Pancreas (tissue), 10 donors: ENCODE data around the gene RIOK2. TPM values are rescaled to one million over a fixed set of nuclear protein-coding genes. Genes with fewer than 3 reads are reported as not detected.
A peak's percentile ranks its signal among the peaks of the same experiment; 100 is the strongest.

ENCODE experiments used
- ATAC-seq, 4 donors: fragments of 200-7000 bp; cut with Tn5 transposase; one replicate each; pipeline versions ENCODE4 v1.8.0 to v1.9.1; 2020; ENCODE audit warnings: mild to moderate bottlenecking in 4 of 4, moderate library complexity in 4 of 4
- DNase-seq, 6 donors: peaks; one replicate each; pipeline ENCODE4 v3.0.0-alpha.2; 2020
- FAIRE-seq: peaks from 2 replicates; lab custom pipeline; 2012; peaks lifted over from hg19 to GRCh38; lab: Jason Lieb, UNC
- H3K27ac ChIP-seq, 4 donors: fragments of 200-600 bp; sonication (generic); 1 replicate in 3 of 4; 2 replicates in 1 of 4; pipeline versions ENCODE4 v1.5.0 to v1.8.0; 2020
- H3K27me3 ChIP-seq, 4 donors: fragments of 200-600 bp; one replicate each; pipeline ENCODE4 v1.8.0; 2021
- H3K36me3 ChIP-seq, 3 donors: fragments of 200-600 bp; sonication (generic) in 1 of 3; one replicate each; pipeline versions ENCODE4 v1.5.0 to v1.8.0; 2020 to 2021
- H3K4me1 ChIP-seq, 3 donors: fragments of 200-600 bp; one replicate each; pipeline ENCODE4 v1.8.0; 2021
- H3K4me3 ChIP-seq, 4 donors: fragments of 200-600 bp; sonication (generic) in 2 of 4; one replicate each; pipeline versions ENCODE4 v1.5.0 to v1.8.0; 2020 to 2021
- H3K9me3 ChIP-seq, 4 donors: fragments of 200-600 bp; one replicate each; pipeline ENCODE4 v1.8.0; 2021
- CTCF ChIP-seq, 4 donors: fragments of 200-600 bp; sonication (generic) in 3 of 4; IDR thresholded peaks; one replicate each; pipeline versions ENCODE4 v1.5.0 to v1.8.0; 2021; ENCODE audit warnings: antibody characterized with exemption in 4 of 4
- WGBS, 2 donors: extraction: QIAGEN DNeasy Blood & Tissue Kit; methylation state at CpG; one replicate each; pipeline ENCODE4 v1.1.7; 2013; 5-methylcytosine and 5-hydroxymethylcytosine counted together
- intact Hi-C, 3 donors: fragments of 100-400 bp; cut with DNase I; formaldehyde crosslinking; loops; one replicate each; pipeline versions ENCODE4 v1.11.1 to v1.14.2; 2022
- polyA plus RNA-seq, 2 donors: library from polyadenylated mRNA; stranded (reverse); fragments of 200-250 nt; gene quantifications; one replicate each; pipeline ENCODE4 v1.2.3, GENCODE V29; 2013
- total RNA-seq, 6 donors: library from RNA; stranded (reverse); fragmentation: NEBNext Ultra II Directional in 4 of 6; extraction: Animal tissue kit (Norgen Biotek cat#: 25700) in 4 of 6; gene quantifications; one replicate each; pipeline versions ENCODE4 v1.2.1 to v1.2.4, GENCODE V29; 2021 to 2023
- donor health status: healthy with polysubstance abuse.
- donor health status: DM: no; HTN: no; CAD: no; lungs with moderate emphysema.
- donor health status: DM: no; HTN: no; CAD: no.
- donor health status: control.
- donor health status: control.
- donor health status: Bipolar disorder and iron deficiency.
- donor health status: DM: yes; HTN: yes; CAD: no.
- donor health status: DM: no; HTN: no; CAD: no.
- donor health status: DM: no; HTN: no; CAD: no.
- donor health status: DM: yes; HTN: yes; CAD: no.

RIOK2 gene
- 10 to 100 TPM in 5 of 6 donors, 1 to 10 TPM in 1; 10.0 to 18.7 (median 11.8) TPM for total RNA-seq
- 10 to 100 TPM in 1 of 2 donors, 1 to 10 TPM in 1; 7.6 to 10.5 TPM for polyA plus RNA-seq

DNA sequence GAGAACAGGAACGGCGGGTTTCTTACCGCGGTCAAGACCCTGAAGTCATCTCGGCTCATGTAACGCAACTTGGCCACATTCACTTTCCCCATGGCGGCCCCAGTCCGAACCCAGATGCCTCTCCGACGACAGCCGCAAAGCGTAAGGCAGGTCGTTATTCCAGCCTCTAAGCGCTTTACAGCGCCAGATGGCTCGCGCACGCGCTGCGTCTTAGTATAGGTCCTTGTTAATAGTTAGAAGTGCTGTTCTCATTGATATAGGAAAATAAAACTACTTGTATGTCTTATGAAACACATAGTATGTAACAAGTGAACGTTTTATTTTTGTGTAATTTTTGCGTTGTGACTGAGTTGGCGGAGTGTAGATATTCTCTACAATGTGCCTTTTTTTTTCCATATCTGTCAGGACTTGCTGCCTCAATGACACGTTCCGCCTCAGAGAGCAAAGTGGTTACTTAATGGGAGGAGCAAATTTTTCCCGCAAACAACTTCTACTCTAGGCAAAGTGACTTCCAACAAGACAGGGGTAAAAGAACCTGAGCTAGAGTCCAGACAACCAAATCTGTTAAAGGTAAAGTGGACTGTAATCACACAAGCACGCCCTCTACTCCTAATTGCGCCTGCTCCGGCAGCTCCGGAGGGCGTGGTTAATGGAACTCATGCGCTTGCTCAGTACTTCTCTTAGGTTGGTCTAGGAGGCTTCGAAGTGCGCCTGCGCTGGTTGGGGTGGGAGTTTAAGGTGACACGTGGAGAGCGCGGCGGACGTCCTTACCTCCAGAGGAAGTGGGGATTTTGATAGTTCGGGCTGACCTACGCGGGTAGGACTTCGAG, at the start of gene RIOK2:
TSS of gene RIOK2 (minus strand) at position 148 of the 830 bp plus-strand sequence. CDS start at position 92, 56 bp downstream.
- H3K36me3 ChIP-seq = peaks cover 0 to 4% (median 0%) of the 10 kb centered on the region in 3 donors
- ATAC-seq (peak; percentile 93 to 97 (median 96)), DNase-seq (peak; percentile 92 to 98 (median 94)), FAIRE-seq (peak; percentile 32)
- H3K27ac ChIP-seq = peak within 1 kb of the TSS; percentile 84 to 93 (median 90)
- intact Hi-C loops = no loop called here
- 0 to 1% methylated on average over 44 of the region's 44 CpGs for WGBS, 2 donors
- no peaks in the 10 kb centered on the region for H3K27me3 ChIP-seq
- peak within 1 kb of the TSS; percentile 55 to 71 (median 60) for H3K4me3 ChIP-seq
- no peaks in the 10 kb centered on the region for H3K9me3 ChIP-seq
- TF ChIP-seq CTCF (IDR thresholded peaks at IDR 0.05) = no peak
- H3K4me1 ChIP-seq = peaks cover 0 to 29% (median 5%) of the 10 kb centered on the region in 3 donors

DNA sequence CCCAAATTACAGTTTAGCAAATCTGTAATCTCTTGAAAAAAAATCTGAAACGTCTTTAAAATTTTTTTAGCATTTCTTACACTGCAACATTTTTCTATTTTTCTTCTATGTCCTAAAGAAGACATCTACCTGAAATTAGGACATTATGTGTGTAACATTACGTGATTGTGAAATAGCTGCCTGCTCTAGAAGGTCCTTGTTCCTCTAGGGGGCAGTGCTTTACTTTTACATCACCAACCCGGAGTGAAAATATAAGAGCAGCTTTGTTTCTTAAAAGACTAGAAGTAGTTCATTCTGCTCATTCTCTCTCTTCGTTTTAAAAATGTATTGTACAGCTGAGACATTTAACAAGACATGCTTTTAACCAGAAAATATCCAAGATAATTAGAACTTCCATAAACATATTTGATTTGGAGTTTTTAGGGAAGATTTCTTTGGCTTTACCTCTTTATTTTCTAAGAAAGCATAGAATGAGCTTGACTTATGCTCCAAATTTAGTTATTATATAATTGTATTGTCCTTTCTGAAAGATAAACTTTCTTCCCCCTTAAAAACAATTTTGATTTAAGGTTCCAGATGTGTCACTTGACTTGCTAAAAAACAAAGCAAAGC, 48.1 kb upstream of the RIOK2 start:
- Histone ChIP-seq H3K27ac (no peak overlapping the region), H3K4me3 (no peak overlapping the region), H3K36me3 (no peaks in the 10 kb centered on the region), H3K4me1 (no peaks in the 10 kb centered on the region), H3K9me3 (no peaks in the 10 kb centered on the region), H3K27me3 (no peaks in the 10 kb centered on the region)
- 1 to 2% methylated on average over 4 of the region's 4 CpGs for WGBS, 2 donors
- ATAC-seq (peak; percentile 85 to 94 (median 90)), FAIRE-seq (peak; percentile 95), DNase-seq (peak in 3 of 6 donors; percentile 18 to 50 (median 31))
- peak; percentile 57 to 82 (median 66) for TF ChIP-seq CTCF (IDR thresholded peaks at IDR 0.05)
- intact Hi-C loops = no loop called here

DNA sequence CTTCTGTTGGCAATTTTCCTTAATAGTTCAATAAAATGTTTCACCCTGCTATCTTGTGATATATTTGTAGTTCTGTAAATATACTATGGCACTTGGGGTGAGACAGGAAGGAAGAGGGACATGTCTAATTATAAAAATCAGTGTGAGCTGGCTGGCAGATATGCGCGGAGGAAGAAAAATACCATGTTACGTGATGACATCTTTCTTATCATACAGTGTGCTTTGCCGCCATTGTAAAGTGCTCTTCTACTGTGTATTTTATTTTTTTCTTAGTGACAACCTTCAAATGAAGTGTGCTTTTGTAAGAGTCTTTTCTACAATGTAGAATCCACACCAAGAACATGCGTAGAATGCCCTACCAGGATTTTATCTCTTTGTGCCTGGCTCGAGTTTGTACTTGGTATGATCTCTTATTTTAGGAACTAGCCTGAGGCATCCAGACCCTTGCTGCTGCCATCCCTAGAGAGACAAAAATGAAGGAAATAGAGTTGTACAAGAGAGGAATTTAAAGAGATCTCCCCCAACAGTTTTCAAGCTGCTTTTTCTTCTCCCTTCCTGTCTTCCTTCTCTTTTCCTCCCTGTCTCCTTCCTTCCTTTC, 46.7 kb upstream of the RIOK2 start:
- 54 to 56% methylated on average over 6 of the region's 6 CpGs for WGBS, 2 donors
- Histone ChIP-seq H3K27me3 (no peaks in the 10 kb centered on the region), H3K4me3 (no peak overlapping the region), H3K4me1 (peaks cover 0 to under 1% (median 0%) of the 10 kb centered on the region in 3 donors), H3K36me3 (no peaks in the 10 kb centered on the region), H3K27ac (no peak overlapping the region), H3K9me3 (no peaks in the 10 kb centered on the region)
- TF ChIP-seq CTCF (IDR thresholded peaks at IDR 0.05) = no peak
- intact Hi-C loops = no loop called here
- FAIRE-seq (no peak), DNase-seq (no peak), ATAC-seq (no peak)

DNA sequence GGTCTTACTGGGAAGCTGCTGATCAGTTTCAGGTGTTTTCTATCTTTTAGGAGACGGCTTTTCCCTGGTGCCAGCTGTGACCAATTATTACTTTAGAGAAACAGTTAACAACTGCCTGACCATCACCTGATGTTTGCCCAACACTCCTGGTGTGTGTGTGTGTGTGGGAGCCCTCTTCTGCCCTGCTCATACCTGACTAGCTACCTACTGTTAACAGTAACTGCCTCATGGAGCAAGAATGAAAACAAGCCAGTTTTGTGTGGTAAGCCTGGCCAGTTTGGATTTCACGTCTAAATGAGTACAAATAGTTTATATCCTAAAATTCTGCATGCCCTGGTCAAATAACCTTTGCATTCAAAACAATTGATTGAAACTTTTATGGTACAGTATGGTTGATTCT, 46.1 kb upstream of the RIOK2 start:
- intact Hi-C loops = no loop called here
- no peak overlapping the region for H3K4me3 ChIP-seq
- TF ChIP-seq CTCF (IDR thresholded peaks at IDR 0.05) = no peak

More for the DNA sequence above, 46.1 kb upstream of the RIOK2 start:
- 28 to 34% methylated on average over 2 of the region's 2 CpGs for WGBS, 2 donors
- ATAC-seq (peak in 2 of 4 donors; percentile 46 to 59), DNase-seq (no peak), FAIRE-seq (no peak)
- no peaks in the 10 kb centered on the region for H3K36me3 ChIP-seq
- peaks cover 0 to 7% (median 0%) of the 10 kb centered on the region in 3 donors for H3K4me1 ChIP-seq
- no peaks in the 10 kb centered on the region for H3K27me3 ChIP-seq
- no peak overlapping the region for H3K27ac ChIP-seq
- no peaks in the 10 kb centered on the region for H3K9me3 ChIP-seq
